Measurements from ENCODE around the gene PHF19. TPM values are rescaled to one million over a fixed set of nuclear protein-coding genes. Genes with fewer than 3 reads are reported as not detected.

PHF19 gene
- total and polyA plus RNA-seq, 2 experiments from 2014 or later: 16.8 to 31.0 TPM

DNA sequence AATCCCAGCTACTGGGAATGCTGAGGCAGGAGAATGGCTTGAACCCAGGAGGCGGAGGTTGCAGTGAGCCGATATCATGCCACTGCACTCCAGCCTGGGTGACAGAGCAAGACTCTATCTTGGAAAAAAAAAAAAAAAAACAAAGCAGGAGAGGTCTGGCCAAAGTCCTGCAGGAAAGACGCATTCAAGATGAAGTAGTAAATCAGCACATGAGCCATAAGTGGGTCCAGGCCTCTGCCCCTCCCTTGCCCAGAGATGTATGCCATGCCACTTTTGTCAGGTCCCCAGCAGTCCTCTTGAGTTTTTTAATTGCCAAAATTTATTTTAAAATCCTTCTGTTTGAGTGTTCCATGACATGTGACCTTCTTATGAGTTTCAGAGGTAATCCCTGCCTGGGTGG, 8.5 kb upstream of the PHF19 start:
- Mint-ChIP-seq H3K4me3 (no peak overlapping the region), H3K4me1 (peaks cover 8% of the 10 kb centered on the region), H3K27ac (no peak overlapping the region), H3K36me3 (ENCODE audit: low read depth) (no peaks in the 10 kb centered on the region), H3K9me3 (no peaks in the 10 kb centered on the region), H3K27me3 (ENCODE audit: insufficient read depth, low read depth, poor library complexity) (peaks cover 11% of the 10 kb centered on the region)
- H2AFZ ChIP-seq: no peak overlapping the region
- H3K4me3 ChIP-seq: no peak overlapping the region
- no peaks in the 10 kb centered on the region for H3K9me2 ChIP-seq (ENCODE audit: insufficient read depth)
- TF ChIP-seq CREB1 (CRISPR knock-in tag; IDR thresholded peaks at IDR 0.05; ENCODE audit: low read depth): no peak
- TF ChIP-seq ZNF114 (CRISPR knock-in tag; IDR thresholded peaks at IDR 0.05): no peak
- TF ChIP-seq POLR2AphosphoS5 (IDR thresholded peaks at IDR 0.05; ENCODE audit: low read depth): no peak
- no peak for TF ChIP-seq EZH2 (IDR thresholded peaks at IDR 0.05; ENCODE audit: low read depth, unreplicated experiment)
- TF ChIP-seq, protein P1, sequence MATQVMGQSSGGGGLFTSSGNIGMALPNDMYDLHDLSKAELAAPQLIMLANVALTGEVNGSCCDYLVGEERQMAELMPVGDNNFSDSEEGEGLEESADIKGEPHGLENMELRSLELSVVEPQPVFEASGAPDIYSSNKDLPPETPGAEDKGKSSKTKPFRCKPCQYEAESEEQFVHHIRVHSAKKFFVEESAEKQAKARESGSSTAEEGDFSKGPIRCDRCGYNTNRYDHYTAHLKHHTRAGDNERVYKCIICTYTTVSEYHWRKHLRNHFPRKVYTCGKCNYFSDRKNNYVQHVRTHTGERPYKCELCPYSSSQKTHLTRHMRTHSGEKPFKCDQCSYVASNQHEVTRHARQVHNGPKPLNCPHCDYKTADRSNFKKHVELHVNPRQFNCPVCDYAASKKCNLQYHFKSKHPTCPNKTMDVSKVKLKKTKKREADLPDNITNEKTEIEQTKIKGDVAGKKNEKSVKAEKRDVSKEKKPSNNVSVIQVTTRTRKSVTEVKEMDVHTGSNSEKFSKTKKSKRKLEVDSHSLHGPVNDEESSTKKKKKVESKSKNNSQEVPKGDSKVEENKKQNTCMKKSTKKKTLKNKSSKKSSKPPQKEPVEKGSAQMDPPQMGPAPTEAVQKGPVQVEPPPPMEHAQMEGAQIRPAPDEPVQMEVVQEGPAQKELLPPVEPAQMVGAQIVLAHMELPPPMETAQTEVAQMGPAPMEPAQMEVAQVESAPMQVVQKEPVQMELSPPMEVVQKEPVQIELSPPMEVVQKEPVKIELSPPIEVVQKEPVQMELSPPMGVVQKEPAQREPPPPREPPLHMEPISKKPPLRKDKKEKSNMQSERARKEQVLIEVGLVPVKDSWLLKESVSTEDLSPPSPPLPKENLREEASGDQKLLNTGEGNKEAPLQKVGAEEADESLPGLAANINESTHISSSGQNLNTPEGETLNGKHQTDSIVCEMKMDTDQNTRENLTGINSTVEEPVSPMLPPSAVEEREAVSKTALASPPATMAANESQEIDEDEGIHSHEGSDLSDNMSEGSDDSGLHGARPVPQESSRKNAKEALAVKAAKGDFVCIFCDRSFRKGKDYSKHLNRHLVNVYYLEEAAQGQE (IDR thresholded peaks at IDR 0.05; ENCODE audit: unreplicated experiment): no peak
- no peak for TF ChIP-seq NANOG (IDR thresholded peaks at IDR 0.05; ENCODE audit: borderline replicate concordance)
- TF ChIP-seq CTCF (conservative IDR thresholded peaks at IDR 0.05; ENCODE audit: low read depth in 2 of 2): no peak
- TF ChIP-seq STAT1 (IDR thresholded peaks at IDR 0.05; ENCODE audit: unreplicated experiment): no peak
- no peak for TF ChIP-seq ZNF462 (CRISPR knock-in tag; IDR thresholded peaks at IDR 0.05)
- H3K27me3 ChIP-seq (ENCODE audit: insufficient read depth): no peaks in the 10 kb centered on the region
- DNase-seq (ENCODE audit: low spot score) (no peak), ATAC-seq (no peak)
- no peak overlapping the region for H3K4me2 ChIP-seq
- H3F3A ChIP-seq (replicated peaks; ENCODE audit: low read depth): no peaks in the 10 kb centered on the region
- no peaks in the 10 kb centered on the region for H3K36me3 ChIP-seq (ENCODE audit: insufficient read depth)
- H3K4me1 ChIP-seq (ENCODE audit: insufficient read depth): no peaks in the 10 kb centered on the region
- no peak overlapping the region for H3K27ac ChIP-seq (ENCODE audit: low read depth)
- H3K79me2 ChIP-seq (replicated peaks; ENCODE audit: insufficient read depth): no peaks in the 10 kb centered on the region
- H4K20me1 ChIP-seq (replicated peaks; ENCODE audit: insufficient read depth): no peaks in the 10 kb centered on the region

Measured in GM23338 (cell line).